ENCODE data around the gene SNF8.

Gene SNF8

DNA sequence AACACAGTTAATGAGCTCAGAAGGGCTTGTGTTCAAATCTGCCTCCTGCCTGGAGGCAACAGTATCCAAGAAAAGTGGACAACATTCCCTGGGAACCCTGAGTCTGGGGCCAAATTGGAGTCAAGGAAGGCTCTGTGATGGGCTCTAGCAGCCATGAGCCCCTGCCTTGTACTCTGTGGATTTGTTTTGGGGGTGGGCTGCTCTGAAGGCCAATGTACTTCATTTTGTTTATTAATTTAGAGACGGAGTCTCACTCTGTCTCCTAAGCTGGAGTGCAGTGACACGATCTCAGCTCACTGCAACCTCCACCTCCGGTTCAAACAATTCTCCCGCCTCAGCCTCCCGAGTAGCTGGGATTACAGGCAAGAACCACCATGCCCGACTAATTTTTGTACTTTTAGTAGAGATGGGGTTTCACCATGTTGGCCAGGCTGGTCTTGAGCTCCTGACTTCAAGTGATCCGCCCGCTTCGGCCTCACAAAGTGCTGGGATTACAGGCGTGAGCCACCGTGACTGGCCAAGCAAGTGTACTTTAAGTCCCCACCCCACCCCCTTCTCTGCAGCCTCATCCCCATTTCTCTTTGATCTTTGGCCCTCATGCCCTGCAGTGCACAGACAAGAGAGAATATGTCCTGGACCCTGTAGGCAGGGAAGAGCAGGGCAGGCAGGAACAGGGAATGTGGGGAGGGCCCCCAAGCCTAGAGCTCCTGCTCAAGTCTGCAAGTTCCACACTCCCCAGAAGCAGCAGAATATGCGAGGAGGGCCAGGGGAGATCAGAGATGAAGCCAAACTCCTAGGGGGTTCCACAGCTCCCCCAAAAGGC lies 26.4 kb upstream of the SNF8 start (continued):
- no peak for TF ChIP-seq RARB (CRISPR knock-in tag; IDR thresholded peaks at IDR 0.05)
- no peak for TF ChIP-seq ZNF565 (CRISPR knock-in tag; conservative IDR thresholded peaks at IDR 0.05; ENCODE audit: low read depth)
- no peak for TF ChIP-seq ZNF70 (CRISPR knock-in tag; IDR thresholded peaks at IDR 0.05)
- TF ChIP-seq CSDC2 (CRISPR knock-in tag; IDR thresholded peaks at IDR 0.05): no peak

DNA sequence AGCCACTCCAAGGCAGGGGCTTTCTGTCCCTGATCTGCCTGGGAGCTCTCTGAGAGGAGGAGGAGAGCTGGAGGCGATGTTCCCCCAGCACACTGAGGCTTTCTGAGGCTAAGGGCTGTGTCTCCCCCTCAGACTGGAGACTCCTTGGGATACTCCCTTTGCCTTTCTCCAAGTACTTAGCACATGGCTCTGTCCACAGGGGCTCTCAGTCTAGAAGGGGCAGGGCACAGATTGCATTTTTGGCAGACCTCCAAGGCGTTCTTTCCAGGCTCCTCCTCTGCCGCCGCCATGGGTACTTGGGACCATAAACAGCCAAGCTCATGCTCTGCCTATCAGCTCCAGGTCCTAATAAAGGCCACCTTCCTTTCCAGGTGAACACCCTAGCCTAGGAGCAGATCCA lies 25.6 kb upstream of the SNF8 start:
- no peak for ATAC-seq

DNA sequence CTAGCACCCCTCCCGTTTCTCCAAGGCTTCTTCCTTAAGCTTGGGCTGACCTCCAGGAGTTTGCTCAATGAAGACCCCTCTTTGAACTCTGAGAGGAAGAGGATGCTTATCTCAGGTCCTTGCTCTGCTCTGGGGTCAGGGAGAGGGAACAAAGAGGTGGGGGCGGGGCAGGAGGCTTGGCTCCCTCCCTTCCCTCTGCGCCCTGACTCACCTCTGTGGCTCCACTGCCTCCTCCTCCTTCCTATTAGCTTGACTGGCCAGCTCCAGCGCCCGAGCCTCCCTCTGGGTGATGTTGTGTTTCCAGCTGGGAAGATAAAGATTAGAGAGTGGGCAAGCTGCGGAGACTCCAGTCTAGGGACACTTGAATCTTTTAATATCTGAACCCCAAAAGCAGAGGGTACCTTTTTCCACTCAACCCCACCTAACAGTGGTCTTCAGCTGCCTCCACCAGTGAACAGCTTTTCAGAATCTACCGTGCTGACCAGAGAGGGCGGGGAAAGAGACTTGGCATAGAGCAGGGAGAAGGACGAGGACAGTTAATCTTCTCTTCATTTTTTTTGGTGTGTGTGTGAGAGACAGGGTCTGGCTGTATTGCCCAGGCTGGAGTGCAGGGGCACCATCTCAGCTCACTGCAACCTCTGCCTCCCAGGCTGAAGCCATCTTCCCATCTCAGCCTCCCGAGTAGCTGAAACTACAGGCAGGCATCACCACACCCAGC lies 17.0 kb upstream of the SNF8 start:
- TF ChIP-seq BACH2 (CRISPR knock-in tag; IDR thresholded peaks at IDR 0.05; ENCODE audit: borderline replicate concordance) (no peak), SNAI2 (CRISPR knock-in tag; IDR thresholded peaks at IDR 0.05) (no peak), ISL1 (CRISPR knock-in tag; IDR thresholded peaks at IDR 0.05) (no peak), ZNF70 (CRISPR knock-in tag; IDR thresholded peaks at IDR 0.05) (no peak), RARB (CRISPR knock-in tag; IDR thresholded peaks at IDR 0.05) (no peak), ZFP3 (CRISPR knock-in tag; IDR thresholded peaks at IDR 0.05) (no peak), ZNF565 (CRISPR knock-in tag; conservative IDR thresholded peaks at IDR 0.05; ENCODE audit: low read depth) (no peak), PPARA (CRISPR knock-in tag; IDR thresholded peaks at IDR 0.05; ENCODE audit: borderline replicate concordance) (no peak), OSR1 (CRISPR knock-in tag; IDR thresholded peaks at IDR 0.05) (no peak), ZC3H10 (CRISPR knock-in tag; IDR thresholded peaks at IDR 0.05) (no peak), CSDC2 (CRISPR knock-in tag; IDR thresholded peaks at IDR 0.05) (no peak)
- TF ChIP-seq, protein P1, sequence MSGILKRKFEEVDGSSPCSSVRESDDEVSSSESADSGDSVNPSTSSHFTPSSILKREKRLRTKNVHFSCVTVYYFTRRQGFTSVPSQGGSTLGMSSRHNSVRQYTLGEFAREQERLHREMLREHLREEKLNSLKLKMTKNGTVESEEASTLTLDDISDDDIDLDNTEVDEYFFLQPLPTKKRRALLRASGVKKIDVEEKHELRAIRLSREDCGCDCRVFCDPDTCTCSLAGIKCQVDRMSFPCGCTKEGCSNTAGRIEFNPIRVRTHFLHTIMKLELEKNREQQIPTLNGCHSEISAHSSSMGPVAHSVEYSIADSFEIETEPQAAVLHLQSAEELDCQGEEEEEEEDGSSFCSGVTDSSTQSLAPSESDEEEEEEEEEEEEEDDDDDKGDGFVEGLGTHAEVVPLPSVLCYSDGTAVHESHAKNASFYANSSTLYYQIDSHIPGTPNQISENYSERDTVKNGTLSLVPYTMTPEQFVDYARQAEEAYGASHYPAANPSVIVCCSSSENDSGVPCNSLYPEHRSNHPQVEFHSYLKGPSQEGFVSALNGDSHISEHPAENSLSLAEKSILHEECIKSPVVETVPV (CRISPR knock-in tag; IDR thresholded peaks at IDR 0.05): no peak
- TF ChIP-seq, protein P2, sequence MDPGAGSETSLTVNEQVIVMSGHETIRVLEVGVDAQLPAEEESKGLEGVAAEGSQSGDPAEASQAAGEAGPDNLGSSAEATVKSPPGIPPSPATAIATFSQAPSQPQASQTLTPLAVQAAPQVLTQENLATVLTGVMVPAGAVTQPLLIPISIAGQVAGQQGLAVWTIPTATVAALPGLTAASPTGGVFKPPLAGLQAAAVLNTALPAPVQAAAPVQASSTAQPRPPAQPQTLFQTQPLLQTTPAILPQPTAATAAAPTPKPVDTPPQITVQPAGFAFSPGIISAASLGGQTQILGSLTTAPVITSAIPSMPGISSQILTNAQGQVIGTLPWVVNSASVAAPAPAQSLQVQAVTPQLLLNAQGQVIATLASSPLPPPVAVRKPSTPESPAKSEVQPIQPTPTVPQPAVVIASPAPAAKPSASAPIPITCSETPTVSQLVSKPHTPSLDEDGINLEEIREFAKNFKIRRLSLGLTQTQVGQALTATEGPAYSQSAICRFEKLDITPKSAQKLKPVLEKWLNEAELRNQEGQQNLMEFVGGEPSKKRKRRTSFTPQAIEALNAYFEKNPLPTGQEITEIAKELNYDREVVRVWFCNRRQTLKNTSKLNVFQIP (CRISPR knock-in tag; IDR thresholded peaks at IDR 0.05; ENCODE audit: borderline replicate concordance, low read depth): no peak
- TF ChIP-seq, protein P3, sequence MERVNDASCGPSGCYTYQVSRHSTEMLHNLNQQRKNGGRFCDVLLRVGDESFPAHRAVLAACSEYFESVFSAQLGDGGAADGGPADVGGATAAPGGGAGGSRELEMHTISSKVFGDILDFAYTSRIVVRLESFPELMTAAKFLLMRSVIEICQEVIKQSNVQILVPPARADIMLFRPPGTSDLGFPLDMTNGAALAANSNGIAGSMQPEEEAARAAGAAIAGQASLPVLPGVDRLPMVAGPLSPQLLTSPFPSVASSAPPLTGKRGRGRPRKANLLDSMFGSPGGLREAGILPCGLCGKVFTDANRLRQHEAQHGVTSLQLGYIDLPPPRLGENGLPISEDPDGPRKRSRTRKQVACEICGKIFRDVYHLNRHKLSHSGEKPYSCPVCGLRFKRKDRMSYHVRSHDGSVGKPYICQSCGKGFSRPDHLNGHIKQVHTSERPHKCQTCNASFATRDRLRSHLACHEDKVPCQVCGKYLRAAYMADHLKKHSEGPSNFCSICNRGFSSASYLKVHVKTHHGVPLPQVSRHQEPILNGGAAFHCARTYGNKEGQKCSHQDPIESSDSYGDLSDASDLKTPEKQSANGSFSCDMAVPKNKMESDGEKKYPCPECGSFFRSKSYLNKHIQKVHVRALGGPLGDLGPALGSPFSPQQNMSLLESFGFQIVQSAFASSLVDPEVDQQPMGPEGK (CRISPR knock-in tag; IDR thresholded peaks at IDR 0.05; ENCODE audit: borderline replicate concordance): no peak
- ATAC-seq: peak; percentile 90

More for the DNA sequence above, 25.6 kb upstream of the SNF8 start:
- TF ChIP-seq ZNF70 (CRISPR knock-in tag; IDR thresholded peaks at IDR 0.05) (no peak), OSR1 (CRISPR knock-in tag; IDR thresholded peaks at IDR 0.05) (no peak), ZNF8 (CRISPR knock-in tag; IDR thresholded peaks at IDR 0.05) (no peak), GLIS3 (CRISPR knock-in tag; IDR thresholded peaks at IDR 0.05) (no peak), RARB (CRISPR knock-in tag; IDR thresholded peaks at IDR 0.05) (no peak), ESRRG (CRISPR knock-in tag; IDR thresholded peaks at IDR 0.05) (no peak), CSDC2 (CRISPR knock-in tag; IDR thresholded peaks at IDR 0.05) (no peak), ZFP3 (CRISPR knock-in tag; IDR thresholded peaks at IDR 0.05) (no peak), ISL1 (CRISPR knock-in tag; IDR thresholded peaks at IDR 0.05) (no peak), SNAI2 (CRISPR knock-in tag; IDR thresholded peaks at IDR 0.05) (no peak), ZC3H10 (CRISPR knock-in tag; IDR thresholded peaks at IDR 0.05) (no peak)
- TF ChIP-seq, protein P4, sequence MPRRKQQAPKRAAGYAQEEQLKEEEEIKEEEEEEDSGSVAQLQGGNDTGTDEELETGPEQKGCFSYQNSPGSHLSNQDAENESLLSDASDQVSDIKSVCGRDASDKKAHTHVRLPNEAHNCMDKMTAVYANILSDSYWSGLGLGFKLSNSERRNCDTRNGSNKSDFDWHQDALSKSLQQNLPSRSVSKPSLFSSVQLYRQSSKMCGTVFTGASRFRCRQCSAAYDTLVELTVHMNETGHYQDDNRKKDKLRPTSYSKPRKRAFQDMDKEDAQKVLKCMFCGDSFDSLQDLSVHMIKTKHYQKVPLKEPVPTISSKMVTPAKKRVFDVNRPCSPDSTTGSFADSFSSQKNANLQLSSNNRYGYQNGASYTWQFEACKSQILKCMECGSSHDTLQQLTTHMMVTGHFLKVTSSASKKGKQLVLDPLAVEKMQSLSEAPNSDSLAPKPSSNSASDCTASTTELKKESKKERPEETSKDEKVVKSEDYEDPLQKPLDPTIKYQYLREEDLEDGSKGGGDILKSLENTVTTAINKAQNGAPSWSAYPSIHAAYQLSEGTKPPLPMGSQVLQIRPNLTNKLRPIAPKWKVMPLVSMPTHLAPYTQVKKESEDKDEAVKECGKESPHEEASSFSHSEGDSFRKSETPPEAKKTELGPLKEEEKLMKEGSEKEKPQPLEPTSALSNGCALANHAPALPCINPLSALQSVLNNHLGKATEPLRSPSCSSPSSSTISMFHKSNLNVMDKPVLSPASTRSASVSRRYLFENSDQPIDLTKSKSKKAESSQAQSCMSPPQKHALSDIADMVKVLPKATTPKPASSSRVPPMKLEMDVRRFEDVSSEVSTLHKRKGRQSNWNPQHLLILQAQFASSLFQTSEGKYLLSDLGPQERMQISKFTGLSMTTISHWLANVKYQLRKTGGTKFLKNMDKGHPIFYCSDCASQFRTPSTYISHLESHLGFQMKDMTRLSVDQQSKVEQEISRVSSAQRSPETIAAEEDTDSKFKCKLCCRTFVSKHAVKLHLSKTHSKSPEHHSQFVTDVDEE (CRISPR knock-in tag; IDR thresholded peaks at IDR 0.05): no peak
- TF ChIP-seq, protein P1 (CRISPR knock-in tag; IDR thresholded peaks at IDR 0.05): no peak
- TF ChIP-seq, protein P3 (CRISPR knock-in tag; IDR thresholded peaks at IDR 0.05; ENCODE audit: borderline replicate concordance): no peak
- TF ChIP-seq, protein P5, sequence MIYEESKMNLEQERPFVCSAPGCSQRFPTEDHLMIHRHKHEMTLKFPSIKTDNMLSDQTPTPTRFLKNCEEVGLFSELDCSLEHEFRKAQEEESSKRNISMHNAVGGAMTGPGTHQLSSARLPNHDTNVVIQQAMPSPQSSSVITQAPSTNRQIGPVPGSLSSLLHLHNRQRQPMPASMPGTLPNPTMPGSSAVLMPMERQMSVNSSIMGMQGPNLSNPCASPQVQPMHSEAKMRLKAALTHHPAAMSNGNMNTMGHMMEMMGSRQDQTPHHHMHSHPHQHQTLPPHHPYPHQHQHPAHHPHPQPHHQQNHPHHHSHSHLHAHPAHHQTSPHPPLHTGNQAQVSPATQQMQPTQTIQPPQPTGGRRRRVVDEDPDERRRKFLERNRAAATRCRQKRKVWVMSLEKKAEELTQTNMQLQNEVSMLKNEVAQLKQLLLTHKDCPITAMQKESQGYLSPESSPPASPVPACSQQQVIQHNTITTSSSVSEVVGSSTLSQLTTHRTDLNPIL (CRISPR knock-in tag; IDR thresholded peaks at IDR 0.05; ENCODE audit: low read depth): no peak

Data from SK-N-SH treated with all-trans-retinoic acid at 6 μM for 48 hours (cell line).